Upper lobe of left lung (tissue), 4 donors: ENCODE results near the gene RAD21L1.

Source experiments
- CTCF ChIP-seq, 6 experiments: fragments of 450-650 bp in 4 of 6; fragments of 200-600 bp in 2 of 6; sonication (generic) in 2 of 6; IDR thresholded peaks; one replicate each; pipeline ENCODE4 v1.5.1; 2016 to 2019; ENCODE audit warnings: antibody characterized with exemption in 6 of 6
- EP300 ChIP-seq, 4 donors: sonication (generic); formaldehyde crosslinking; IDR thresholded peaks; one replicate each; pipeline ENCODE4 v1.5.1; 2017; ENCODE audit warnings: antibody characterized with exemption in 4 of 4, control low read depth in 2 of 4
- POLR2A ChIP-seq, 4 donors: fragments of 450-650 bp; IDR thresholded peaks; one replicate each; pipeline ENCODE4 v1.5.1; 2016 to 2017; ENCODE audit warnings: antibody characterized with exemption in 4 of 4, mild to moderate bottlenecking in 2 of 4
- POLR2AphosphoS5 ChIP-seq, 2 donors: sonication (generic); formaldehyde crosslinking; IDR thresholded peaks; one replicate each; pipeline ENCODE4 v1.5.1; 2017; ENCODE audit warnings: antibody characterized with exemption in 2 of 2

GRCh38 chr20:1198751-1199150 is 27.1 kb upstream of the RAD21L1 start:
- TF ChIP-seq POLR2AphosphoS5 (IDR thresholded peaks at IDR 0.05) (no peak), CTCF (IDR thresholded peaks at IDR 0.05) (no peak), EP300 (IDR thresholded peaks at IDR 0.05) (no peak), POLR2A (IDR thresholded peaks at IDR 0.05) (no peak)
